ENCODE measurements around the gene MAP2K4. TPM values are rescaled to one million over a fixed set of nuclear protein-coding genes. Genes with fewer than 3 reads are reported as not detected.

MAP2K4 gene
- total and polyA plus RNA-seq, 2 of the 8 experiments (the other 6 are each of a cell fraction or from before 2014, with no cell fraction given) = 14.2 to 37.3 TPM

DNA sequence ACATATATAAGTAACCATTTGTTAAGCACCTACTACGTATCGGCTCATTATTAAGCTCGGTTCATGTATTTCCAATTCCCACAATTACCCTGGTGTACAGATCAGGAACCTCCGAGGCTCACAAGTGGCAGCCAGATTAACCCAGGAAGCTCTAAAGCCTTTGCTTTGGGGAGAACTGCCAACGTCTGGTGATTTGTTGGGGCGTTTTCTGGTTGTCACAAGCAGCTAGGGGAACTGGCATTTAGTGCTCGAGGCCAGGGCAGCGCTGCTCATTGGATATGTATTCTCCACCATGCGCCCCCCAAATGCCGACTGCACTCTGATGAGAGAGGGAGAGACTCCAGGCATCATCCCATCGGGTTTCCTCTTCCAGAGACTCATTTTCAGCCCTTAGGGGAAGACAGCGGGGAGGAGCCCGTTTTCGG is 23.9 kb upstream of the MAP2K4 start:
- POLR2A ChIA-PET (ENCODE audit: partially characterized antibody) = interaction anchor here (0.7 to 3.4 kb wide), 21 partner anchors 9 to 700 kb away, joined by 3 to 49 read pairs (median 4); partner anchors contain the start of gene MAP2K4

More for the DNA sequence above, 23.9 kb upstream of the MAP2K4 start:
- H2BK20ac ChIP-seq (ENCODE audit: low read length) = no peak overlapping the region
- no peak overlapping the region for H3K23ac ChIP-seq (ENCODE audit: insufficient read length)
- no peak overlapping the region for H2BK12ac ChIP-seq (ENCODE audit: low read depth, low read length)
- no peaks in the 10 kb centered on the region for H3K27me3 ChIP-seq (replicated peaks in 1 of 4; ENCODE audit: control insufficient read depth in 3 of 4, extremely low read depth in 1 of 4, insufficient read depth in 3 of 4, low read length in 3 of 4)
- no peaks in the 10 kb centered on the region; a peak in 1 of 4 replicates for H3K9me3 ChIP-seq (ENCODE audit: insufficient read depth in 2 of 2, low read depth in 1 of 2, low read length in 1 of 2)
- peak overlapping the region; percentile 84 for H3K56ac ChIP-seq (replicated peaks; ENCODE audit: insufficient read length, low read depth, low read length)
- FAIRE-seq (no peak), DNase-seq (ENCODE audit: low read depth in 1 of 2, low spot score in 2 of 2) (peak in 1 of 2 experiments; percentile 19)
- H3K4me2 ChIP-seq (ENCODE audit: insufficient read depth in 1 of 2, low read depth in 2 of 2, low read length in 2 of 2) = peak overlapping the region; percentile 68 to 99
- H4K8ac ChIP-seq (ENCODE audit: extremely low read depth, insufficient read depth, low read length) = peak overlapping the region; percentile 97; the same call in 1 of the 2 replicates
- no peak overlapping the region for H3K14ac ChIP-seq (ENCODE audit: insufficient read length)
- H3K18ac ChIP-seq (ENCODE audit: extremely low read depth, low read length) = no peak overlapping the region; the same call in 1 of the 2 replicates
- H3K4me3 ChIP-seq (ENCODE audit: extremely low read depth in 1 of 4, insufficient read depth in 2 of 4, low read depth in 3 of 4, low read length in 4 of 4) = peak overlapping the region; percentile 75 to 90 (median 80)
- 0 out of 4 replicates have a peak, but pooled peaks cover 0 to 6% of the 10 kb centered on the region in 2 experiments for H3K79me2 ChIP-seq (ENCODE audit: control insufficient read depth in 1 of 2, insufficient read depth in 2 of 2, low read length in 2 of 2)
- H3K79me1 ChIP-seq (ENCODE audit: low read depth, low read length) = no peaks in the 10 kb centered on the region
- peak overlapping the region; percentile 79 for H4K91ac ChIP-seq (replicated peaks; ENCODE audit: insufficient read length, low read length)
- CTCF ChIA-PET (ENCODE audit: partially characterized antibody) = interaction anchor here (1.0 to 2.6 kb wide), 5 partner anchors 8 to 96 kb away, joined by 3 to 14 read pairs (median 4); no protein-coding TSS in a partner anchor
- peaks cover 7% of the 10 kb centered on the region for H3K23me2 ChIP-seq (ENCODE audit: low read depth, low read length)
- WGBS, 2 experiments (ENCODE audit: extremely low coverage in 1 of 2, insufficient coverage in 1 of 2, insufficient read length in 1 of 2, insufficient replicate concordance in 2 of 2, low coverage in 1 of 2, low lambda C conversion rate in 2 of 2, missing lambda C conversion rate in 1 of 2) = 11% methylated on average over 14 of the region's 14 CpGs; no CpG with 5 or more reads in 1 of the 2 experiments
- peak overlapping the region; percentile 59 to 75 (median 74) for H3K9ac ChIP-seq (replicated peaks in 1 of 4; ENCODE audit: extremely low read depth in 1 of 4, low read depth in 3 of 4, low read length in 3 of 4)
- TF ChIP-seq, protein P1, sequence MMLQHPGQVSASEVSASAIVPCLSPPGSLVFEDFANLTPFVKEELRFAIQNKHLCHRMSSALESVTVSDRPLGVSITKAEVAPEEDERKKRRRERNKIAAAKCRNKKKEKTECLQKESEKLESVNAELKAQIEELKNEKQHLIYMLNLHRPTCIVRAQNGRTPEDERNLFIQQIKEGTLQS (IDR thresholded peaks at IDR 0.05; ENCODE audit: insufficient read depth, low read depth, low read length) = no peak
- no peak for TF ChIP-seq PHF8 (conservative IDR thresholded peaks at IDR 0.05; ENCODE audit: low read depth, low read length)
- no peak for TF ChIP-seq CREB1 (IDR thresholded peaks at IDR 0.05)
- TF ChIP-seq NRF1 (IDR thresholded peaks at IDR 0.05; ENCODE audit: low read depth, low read length) = no peak
- TF ChIP-seq FOSL1 (IDR thresholded peaks at IDR 0.05; ENCODE audit: insufficient read depth, low read depth, low read length) = no peak
- no peak for TF ChIP-seq SIRT6 (IDR thresholded peaks at IDR 0.05; ENCODE audit: low read length)
- no peak for TF ChIP-seq JUN (IDR thresholded peaks at IDR 0.05; ENCODE audit: low read depth, low read length)
- TF ChIP-seq SAP30 (IDR thresholded peaks at IDR 0.05; ENCODE audit: insufficient read depth, insufficient replicate concordance, low read length) = no peak
- TF ChIP-seq EZH2 (IDR thresholded peaks at IDR 0.05; ENCODE audit: low read depth, low read length, severe bottlenecking) = no peak
- TF ChIP-seq JUND (IDR thresholded peaks at IDR 0.05; ENCODE audit: low read length) = no peak
- no peak for TF ChIP-seq SP2 (IDR thresholded peaks at IDR 0.05; ENCODE audit: low read length)
- peak overlapping the region; percentile 64; the same call in 1 of the 2 replicates for H3K27ac ChIP-seq (ENCODE audit: low read depth, low read length)
- peak overlapping the region; percentile 83 for H3K4ac ChIP-seq (replicated peaks; ENCODE audit: insufficient read length, low read depth, low read length)
- peaks cover 0 to 4% (median 0%) of the 10 kb centered on the region in 4 experiments; a peak in 1 of 8 replicates for H3K36me3 ChIP-seq (ENCODE audit: control insufficient read depth in 2 of 4, insufficient read depth in 4 of 4, low read length in 3 of 4)
- no peak overlapping the region for H2BK15ac ChIP-seq (ENCODE audit: low read length)
- peak overlapping the region; percentile 17 for H2AFZ ChIP-seq (ENCODE audit: low read length)
- H4K5ac ChIP-seq (ENCODE audit: insufficient read length, low read depth, low read length) = peak overlapping the region; percentile 37
- 0 out of 2 replicates have a peak overlapping the region, but pooled peaks have one; percentile 91 for H2BK5ac ChIP-seq (ENCODE audit: low read depth, low read length)
- H2AK5ac ChIP-seq (ENCODE audit: low read depth, low read length) = no peak overlapping the region
- H2BK120ac ChIP-seq (replicated peaks; ENCODE audit: low read depth, low read length) = no peak overlapping the region
- no peaks in the 10 kb centered on the region for H4K20me1 ChIP-seq (replicated peaks in 1 of 2; ENCODE audit: control insufficient read depth in 1 of 2, insufficient read depth in 2 of 2, low read length in 2 of 2)
- H3K4me1 ChIP-seq (replicated peaks in 1 of 4; ENCODE audit: control insufficient read depth in 3 of 4, insufficient read depth in 4 of 4, low read length in 3 of 4) = peaks cover 0 to 4% (median 2%) of the 10 kb centered on the region in 4 experiments; a peak in 3 of 7 replicates
